HuH-7.5 (cell line): ENCODE results near the gene CNTNAP4.

ENCODE experiments used
- DNase-seq: peaks from one replicate; pipeline ENCODE4 v3.0.0; 2011; ENCODE audit warnings: low spot score

The CNTNAP4 gene

GRCh38 chr16:76490036-76490639 is 212.9 kb downstream of the CNTNAP4 start:
- no peak for DNase-seq

- no peak for DNase-seq
Observed at GRCh38 chr16:76500006-76500405, 222.8 kb downstream of the CNTNAP4 start.

- DNase-seq: no peak
Observed at GRCh38 chr16:76502063-76502462, 224.9 kb downstream of the CNTNAP4 start.

- no peak for DNase-seq
Observed at GRCh38 chr16:76502555-76502954, 225.4 kb downstream of the CNTNAP4 start.

- DNase-seq: no peak
Observed at GRCh38 chr16:76503091-76503490, 225.9 kb downstream of the CNTNAP4 start.

- DNase-seq: no peak
Observed at GRCh38 chr16:76511203-76511602, 234.0 kb downstream of the CNTNAP4 start.

GRCh38 chr16:76518781-76519180 is 241.6 kb downstream of the CNTNAP4 start:
- DNase-seq: no peak

GRCh38 chr16:76524356-76524755 is 247.2 kb downstream of the CNTNAP4 start:
- DNase-seq: no peak

- DNase-seq: no peak
Observed at GRCh38 chr16:76524769-76525168, 247.6 kb downstream of the CNTNAP4 start.

- no peak for DNase-seq
Observed at GRCh38 chr16:76527244-76527643, 250.0 kb downstream of the CNTNAP4 start.

- DNase-seq: no peak
Observed at GRCh38 chr16:76529120-76529519, 251.9 kb downstream of the CNTNAP4 start.

GRCh38 chr16:76531236-76531635 is 254.0 kb downstream of the CNTNAP4 start:
- DNase-seq: no peak

GRCh38 chr16:76532188-76532973 is 255.2 kb downstream of the CNTNAP4 start:
- DNase-seq: no peak

GRCh38 chr16:76539609-76540008 is 262.4 kb downstream of the CNTNAP4 start:
- no peak for DNase-seq

GRCh38 chr16:76541070-76541469 is 263.9 kb downstream of the CNTNAP4 start:
- no peak for DNase-seq

GRCh38 chr16:76565542-76565941 is 288.3 kb downstream of the CNTNAP4 start:
- DNase-seq: no peak

- no peak for DNase-seq
Observed at GRCh38 chr16:76571755-76572154, 294.6 kb downstream of the CNTNAP4 start.

- DNase-seq: no peak
Observed at GRCh38 chr16:76573281-76573680, 296.1 kb downstream of the CNTNAP4 start.

- DNase-seq: peak; percentile 48
Observed at GRCh38 chr16:76574651-76575050, 297.4 kb downstream of the CNTNAP4 start.

- no peak for DNase-seq
Observed at GRCh38 chr16:76576526-76576925, 299.3 kb downstream of the CNTNAP4 start.

GRCh38 chr16:76577003-76577402 is 299.8 kb downstream of the CNTNAP4 start:
- DNase-seq: no peak

GRCh38 chr16:76579277-76579922 is 302.2 kb downstream of the CNTNAP4 start:
- no peak for DNase-seq

- DNase-seq: no peak
Observed at GRCh38 chr16:76583466-76583865, 306.3 kb downstream of the CNTNAP4 start.
